Prostate gland (tissue), 2 donors: ENCODE data around the gene ESR1.

Source experiments
- CTCF ChIP-seq, 4 experiments: fragments of 200-600 bp in 2 of 4; fragments of 450-650 bp in 2 of 4; sonication (generic) in 2 of 4; IDR thresholded peaks; 1 replicate in 3 of 4; 2 replicates in 1 of 4; pipeline ENCODE4 v1.5.1; 2016 to 2019; ENCODE audit warnings: antibody characterized with exemption in 4 of 4, mild to moderate bottlenecking in 2 of 4, moderate library complexity in 2 of 4
- POLR2A ChIP-seq: fragments of 450-650 bp; IDR thresholded peaks from one replicate; pipeline ENCODE4 v1.6.1; 2016; ENCODE audit warnings: antibody characterized with exemption, mild to moderate bottlenecking
- POLR2AphosphoS5 ChIP-seq: sonication (generic); formaldehyde crosslinking; IDR thresholded peaks from one replicate; pipeline ENCODE4 v1.6.1; 2017; ENCODE audit warnings: antibody characterized with exemption

GRCh38 chr6:152085451-152085921 is 278.0 kb downstream of the ESR1 start:
- TF ChIP-seq CTCF (IDR thresholded peaks at IDR 0.05) (no peak), POLR2A (no peak), POLR2AphosphoS5 (no peak)
